ENCODE results near the gene HRC. TPM values are rescaled to one million over a fixed set of nuclear protein-coding genes. Genes with fewer than 3 reads are reported as not detected.

Gene HRC
- total RNA-seq, 2 donors from 2014 or later, result 2.1 to 4.3 TPM

- intact Hi-C loops (cut with DNase I), result no loop called here
These were observed 48.5 kb downstream of the HRC start for GRCh38 chr19:49106648-49107135.

GRCh38 chr19:49104229-49104864, 50.8 kb downstream of the HRC start:
- TF ChIP-seq CTCF (IDR thresholded peaks at IDR 0.05) (no peak), POLR2A (IDR thresholded peaks at IDR 0.05) (no peak)
- DNase-seq (no peak), ATAC-seq (no peak)
- 83 to 90% methylated on average over 29 of the region's 30 CpGs for WGBS, 2 donors
- no peak overlapping the region for H3K4me3 ChIP-seq
- no peaks in the 10 kb centered on the region for H3K4me1 ChIP-seq
- intact Hi-C loops (cut with DNase I), result no loop called here
- H3K27me3 ChIP-seq, result no peaks in the 10 kb centered on the region
- H3K27ac ChIP-seq, result no peak overlapping the region
- H3K36me3 ChIP-seq (replicated peaks in 1 of 2; ENCODE audit: insufficient read depth in 1 of 2, low read depth in 2 of 2), result peaks cover 17 to 26% of the 10 kb centered on the region in 2 donors
- no peaks in the 10 kb centered on the region for H3K9me3 ChIP-seq

More at GRCh38 chr19:49106648-49107135, 48.5 kb downstream of the HRC start:
- no peaks in the 10 kb centered on the region for H3K27me3 ChIP-seq
- H3K4me1 ChIP-seq, result peaks cover 8% of the 10 kb centered on the region
- 49 to 62% methylated on average over 11 to 12 of the region's 12 CpGs for WGBS, 2 donors
- H3K36me3 ChIP-seq (replicated peaks in 1 of 2; ENCODE audit: insufficient read depth in 1 of 2, low read depth in 2 of 2), result peaks cover 7 to 14% of the 10 kb centered on the region in 2 donors
- TF ChIP-seq POLR2A (IDR thresholded peaks at IDR 0.05), result no peak
- TF ChIP-seq CTCF (IDR thresholded peaks at IDR 0.05), result peak; percentile 51 to 71 (median 63)
- H3K4me3 ChIP-seq, result no peak overlapping the region
- DNase-seq (peak; percentile 51 to 67 (median 55)), ATAC-seq (peak; percentile 60)
- no peak overlapping the region for H3K27ac ChIP-seq
- H3K9me3 ChIP-seq, result no peaks in the 10 kb centered on the region

- peaks cover 2% of the 10 kb centered on the region for H3K4me1 ChIP-seq
- WGBS, 2 donors, result 89 to 92% methylated on average over 29 to 33 of the region's 33 CpGs
- no peak overlapping the region for H3K4me3 ChIP-seq
- no peaks in the 10 kb centered on the region for H3K27me3 ChIP-seq
- intact Hi-C loops (cut with DNase I), result no loop called here
- H3K36me3 ChIP-seq (replicated peaks in 1 of 2; ENCODE audit: insufficient read depth in 1 of 2, low read depth in 2 of 2), result peaks cover 24 to 27% of the 10 kb centered on the region in 2 donors
- H3K27ac ChIP-seq, result no peak overlapping the region
- no peaks in the 10 kb centered on the region for H3K9me3 ChIP-seq
- no peak for ATAC-seq
- TF ChIP-seq CTCF (IDR thresholded peaks at IDR 0.05) (no peak), POLR2A (IDR thresholded peaks at IDR 0.05) (no peak)
- DNase-seq, result no peak
These were observed 51.7 kb downstream of the HRC start for GRCh38 chr19:49103331-49104085.

GRCh38 chr19:49102303-49102702, 52.9 kb downstream of the HRC start:
- DNase-seq, result no peak
- intact Hi-C loops (cut with DNase I), result no loop called here
- WGBS, 2 donors, result 80 to 93% methylated on average over 6 to 12 of the region's 12 CpGs
- H3K27ac ChIP-seq, result no peak overlapping the region
- H3K4me3 ChIP-seq, result no peak overlapping the region
- H3K27me3 ChIP-seq, result no peaks in the 10 kb centered on the region
- H3K36me3 ChIP-seq (replicated peaks in 1 of 2; ENCODE audit: insufficient read depth in 1 of 2, low read depth in 2 of 2), result peaks cover 26 to 29% of the 10 kb centered on the region in 2 donors
- no peak for ATAC-seq
- TF ChIP-seq CTCF (IDR thresholded peaks at IDR 0.05) (no peak), POLR2A (IDR thresholded peaks at IDR 0.05) (no peak)
- no peaks in the 10 kb centered on the region for H3K9me3 ChIP-seq
- H3K4me1 ChIP-seq, result peaks cover 14% of the 10 kb centered on the region

Other genes with a start within 250 kb of the HRC start
- gene DHDH, start 221.7 kb downstream of the HRC start, total RNA-seq, result not detected
- 10 to 100 TPM; 15.3 to 22.7 TPM for gene BAX, start 200.5 kb downstream of the HRC start, total RNA-seq
- gene FTL, start 190.1 kb downstream of the HRC start, total RNA-seq, result 1,000 to 10,000 TPM; 1,824 to 3,385 TPM
- gene GYS1, start 162.1 kb downstream of the HRC start, total RNA-seq, result 10 to 100 TPM in 1 of 2 donors, 1 to 10 TPM in 1; 7.5 to 17.8 TPM
- gene RUVBL2, start 161.5 kb downstream of the HRC start, total RNA-seq, result 10 to 100 TPM; 46.5 to 47.2 TPM
- gene LHB, start 138.3 kb downstream of the HRC start, total RNA-seq, result 10 to 100 TPM in 1 of 2 donors, not detected in 1; 45.8 TPM
- gene CGB3, start 131.1 kb downstream of the HRC start, total RNA-seq, result not detected
- gene CGB2, start 123.5 kb downstream of the HRC start, total RNA-seq, result not detected
- not detected for gene CGB1, start 118.5 kb downstream of the HRC start, total RNA-seq
- not detected for gene CGB5, start 111.5 kb downstream of the HRC start, total RNA-seq
- gene CGB8, start 106.3 kb downstream of the HRC start, total RNA-seq, result not detected
- not detected for gene CGB7, start 97.6 kb downstream of the HRC start, total RNA-seq
- gene NTF4, start 90.6 kb downstream of the HRC start, total RNA-seq, result not detected
- gene KCNA7, start 82.7 kb downstream of the HRC start, total RNA-seq, result not detected
- gene SNRNP70, start 69.9 kb downstream of the HRC start, total RNA-seq, result 100 to 1,000 TPM; 199 to 588 TPM
- gene LIN7B, start 41.0 kb downstream of the HRC start, total RNA-seq, result 10 to 100 TPM in 1 of 2 donors, 1 to 10 TPM in 1; 8.3 to 24.1 TPM
- 1 to 10 TPM in 1 of 2 donors, not detected in 1; 2.3 TPM for gene C19orf73, start 36.3 kb downstream of the HRC start, total RNA-seq
- gene PPFIA3, start 35.9 kb downstream of the HRC start, total RNA-seq, result 10 to 100 TPM in 1 of 2 donors, 1 to 10 TPM in 1; 6.7 to 15.2 TPM
- 10 to 100 TPM; 15.8 to 28.0 TPM for gene TRPM4, start 2.4 kb upstream of the HRC start, total RNA-seq
- gene SLC6A16, start 169.8 kb upstream of the HRC start, total RNA-seq, result 1 to 10 TPM in 1 of 2 donors, under 1 TPM in 1; 0.99 to 1.6 TPM
- 1 to 10 TPM; 4.0 to 6.2 TPM for gene CD37, start 180.0 kb upstream of the HRC start, total RNA-seq
- gene TEAD2, start 207.0 kb upstream of the HRC start, total RNA-seq, result 10 to 100 TPM; 12.2 to 15.2 TPM
- not detected for gene DKKL1, start 208.5 kb upstream of the HRC start, total RNA-seq
- gene KASH5, start 232.9 kb upstream of the HRC start, total RNA-seq, result 1 to 10 TPM in 1 of 2 donors, under 1 TPM in 1; 0.66 to 2.6 TPM

Measured in body of pancreas (tissue), 4 donors.